ENCODE data around the gene HIBADH. TPM values are rescaled to one million over a fixed set of nuclear protein-coding genes. Genes with fewer than 3 reads are reported as not detected.

The HIBADH gene
- total RNA-seq, 1 donor from 2014 or later = 10.3 TPM

GRCh38 chr7:27576360-27576944 is 86.2 kb downstream of the HIBADH start:
- H3K4me3 Mint-ChIP-seq (ENCODE audit: unreplicated experiment) = no peak overlapping the region
- no peak for DNase-seq
- H3K27me3 Mint-ChIP-seq (ENCODE audit: unreplicated experiment) = peaks cover 2% of the 10 kb centered on the region
- H3K27ac Mint-ChIP-seq (ENCODE audit: unreplicated experiment) = no peak overlapping the region
- H3K36me3 Mint-ChIP-seq (ENCODE audit: unreplicated experiment) = no peaks in the 10 kb centered on the region
- peaks cover 12% of the 10 kb centered on the region for H3K4me1 Mint-ChIP-seq (ENCODE audit: low read depth, unreplicated experiment)
- TF ChIP-seq CTCF (IDR thresholded peaks at IDR 0.05; ENCODE audit: partially characterized antibody, unreplicated experiment) = peak; percentile 81
- peaks cover 1% of the 10 kb centered on the region for H3K9me3 Mint-ChIP-seq (ENCODE audit: unreplicated experiment)

GRCh38 chr7:27575613-27576012 is 87.1 kb downstream of the HIBADH start:
- Mint-ChIP-seq H3K9me3 (ENCODE audit: unreplicated experiment) (peaks cover 1% of the 10 kb centered on the region), H3K4me1 (ENCODE audit: low read depth, unreplicated experiment) (peaks cover 11% of the 10 kb centered on the region)

GRCh38 chr7:27569106-27569505 is 93.6 kb downstream of the HIBADH start:
- Mint-ChIP-seq H3K4me1 (ENCODE audit: low read depth, unreplicated experiment) (peaks cover 12% of the 10 kb centered on the region), H3K36me3 (ENCODE audit: unreplicated experiment) (peaks cover 10% of the 10 kb centered on the region), H3K27me3 (ENCODE audit: unreplicated experiment) (peaks cover 2% of the 10 kb centered on the region), H3K4me3 (ENCODE audit: unreplicated experiment) (no peak overlapping the region), H3K27ac (ENCODE audit: unreplicated experiment) (no peak overlapping the region), H3K9me3 (ENCODE audit: unreplicated experiment) (peaks cover 8% of the 10 kb centered on the region)
- no peak for TF ChIP-seq CTCF (IDR thresholded peaks at IDR 0.05; ENCODE audit: partially characterized antibody, unreplicated experiment)
- no peak for DNase-seq

More at GRCh38 chr7:27575613-27576012, 87.1 kb downstream of the HIBADH start:
- Mint-ChIP-seq H3K27me3 (ENCODE audit: unreplicated experiment) (peaks cover 2% of the 10 kb centered on the region), H3K4me3 (ENCODE audit: unreplicated experiment) (peak overlapping the region; percentile 59), H3K36me3 (ENCODE audit: unreplicated experiment) (no peaks in the 10 kb centered on the region), H3K27ac (ENCODE audit: unreplicated experiment) (peak overlapping the region; percentile 89)
- peak; percentile 36 for DNase-seq
- TF ChIP-seq CTCF (IDR thresholded peaks at IDR 0.05; ENCODE audit: partially characterized antibody, unreplicated experiment) = no peak

GRCh38 chr7:27567266-27567665 is 95.4 kb downstream of the HIBADH start:
- Mint-ChIP-seq H3K4me1 (ENCODE audit: low read depth, unreplicated experiment) (peaks cover 9% of the 10 kb centered on the region), H3K9me3 (ENCODE audit: unreplicated experiment) (peaks cover 8% of the 10 kb centered on the region), H3K36me3 (ENCODE audit: unreplicated experiment) (peaks cover 15% of the 10 kb centered on the region), H3K4me3 (ENCODE audit: unreplicated experiment) (no peak overlapping the region), H3K27ac (ENCODE audit: unreplicated experiment) (no peak overlapping the region), H3K27me3 (ENCODE audit: unreplicated experiment) (peaks cover 2% of the 10 kb centered on the region)
- DNase-seq = no peak
- no peak for TF ChIP-seq CTCF (IDR thresholded peaks at IDR 0.05; ENCODE audit: partially characterized antibody, unreplicated experiment)

GRCh38 chr7:27564881-27565482 is 97.7 kb downstream of the HIBADH start:
- H3K36me3 Mint-ChIP-seq (ENCODE audit: unreplicated experiment) = peaks cover 15% of the 10 kb centered on the region
- H3K27ac Mint-ChIP-seq (ENCODE audit: unreplicated experiment) = peak overlapping the region; percentile 97
- H3K9me3 Mint-ChIP-seq (ENCODE audit: unreplicated experiment) = peaks cover 7% of the 10 kb centered on the region
- peak; percentile 20 for DNase-seq
- no peak for TF ChIP-seq CTCF (IDR thresholded peaks at IDR 0.05; ENCODE audit: partially characterized antibody, unreplicated experiment)
- H3K4me1 Mint-ChIP-seq (ENCODE audit: low read depth, unreplicated experiment) = peaks cover 9% of the 10 kb centered on the region
- H3K4me3 Mint-ChIP-seq (ENCODE audit: unreplicated experiment) = peak overlapping the region; percentile 36
- H3K27me3 Mint-ChIP-seq (ENCODE audit: unreplicated experiment) = peaks cover 2% of the 10 kb centered on the region

Data from glutamatergic neuron (in vitro differentiated cells).